ENCODE results near the gene EML4. TPM values are rescaled to one million over a fixed set of nuclear protein-coding genes. Genes with fewer than 3 reads are reported as not detected.
A peak's percentile ranks its signal among the peaks of the same experiment; 100 is the strongest.

The EML4 gene
- total and polyA plus RNA-seq, 2 of the 13 experiments (the other 11 are each of a cell fraction or from before 2014, with no cell fraction given), result 243 to 476 TPM

GRCh38 chr2:42342795-42343241 is 173.7 kb downstream of the EML4 start (continued):
- TF ChIP-seq FUBP1 (CRISPR knock-in tag; IDR thresholded peaks at IDR 0.05; ENCODE audit: borderline replicate concordance), result no peak
- TF ChIP-seq FIP1L1 (IDR thresholded peaks at IDR 0.05; ENCODE audit: borderline replicate concordance, insufficient read depth, low read depth, low read length), result peak; percentile 76; the same call in 1 of the 2 replicates
- TF ChIP-seq YY1 (IDR thresholded peaks at IDR 0.05; ENCODE audit: insufficient read depth, insufficient replicate concordance, low read depth, low read length), result no peak
- no peak for TF ChIP-seq ATF3 (CRISPR knock-in tag; IDR thresholded peaks at IDR 0.05)
- TF ChIP-seq SNAPC2 (CRISPR knock-in tag; IDR thresholded peaks at IDR 0.05), result no peak
- no peak for TF ChIP-seq ZIK1 (CRISPR knock-in tag; IDR thresholded peaks at IDR 0.05; ENCODE audit: borderline replicate concordance, low read depth)
- TF ChIP-seq TRAFD1 (CRISPR knock-in tag; IDR thresholded peaks at IDR 0.05; ENCODE audit: borderline replicate concordance), result no peak
- TF ChIP-seq ZNF549 (CRISPR knock-in tag; IDR thresholded peaks at IDR 0.05), result no peak
- 0 out of 2 replicates have a peak, but pooled peaks have one; percentile 69 for TF ChIP-seq PRMT3 (CRISPR knock-in tag; IDR thresholded peaks at IDR 0.05; ENCODE audit: borderline replicate concordance, low read depth)
- TF ChIP-seq SKI (IDR thresholded peaks at IDR 0.05; ENCODE audit: partially characterized antibody), result no peak
- TF ChIP-seq RAD51 (IDR thresholded peaks at IDR 0.05; ENCODE audit: borderline replicate concordance), result no peak
- no peak for TF ChIP-seq ZNF430 (CRISPR knock-in tag; IDR thresholded peaks at IDR 0.05)
- TF ChIP-seq ZNF572 (CRISPR knock-in tag; IDR thresholded peaks at IDR 0.05), result no peak
- TF ChIP-seq ZNF350 (CRISPR knock-in tag; IDR thresholded peaks at IDR 0.05; ENCODE audit: borderline replicate concordance, low read depth), result 0 out of 2 replicates have a peak, but pooled peaks have one; percentile 19
- no peak for TF ChIP-seq ETV5 (CRISPR knock-in tag; IDR thresholded peaks at IDR 0.05; ENCODE audit: borderline replicate concordance)
- TF ChIP-seq ZNF580 (CRISPR knock-in tag; IDR thresholded peaks at IDR 0.05; ENCODE audit: borderline replicate concordance, low read depth), result no peak
- no peak for TF ChIP-seq DR1 (CRISPR knock-in tag; IDR thresholded peaks at IDR 0.05)
- no peak for TF ChIP-seq NFE2 (CRISPR knock-in tag; IDR thresholded peaks at IDR 0.05)
- no peak for TF ChIP-seq TCF12 (IDR thresholded peaks at IDR 0.05)
- no peak for TF ChIP-seq TCF12 (CRISPR knock-in tag; IDR thresholded peaks at IDR 0.05)
- TF ChIP-seq RFX5 (IDR thresholded peaks at IDR 0.05; ENCODE audit: low read depth, low read length), result no peak
- no peak for TF ChIP-seq SALL2 (CRISPR knock-in tag; IDR thresholded peaks at IDR 0.05)
- TF ChIP-seq ZBTB25 (CRISPR knock-in tag; IDR thresholded peaks at IDR 0.05), result no peak
- no peak for TF ChIP-seq ZNF773 (CRISPR knock-in tag; IDR thresholded peaks at IDR 0.05; ENCODE audit: borderline replicate concordance)
- no peak for TF ChIP-seq SNAPC5 (CRISPR knock-in tag; IDR thresholded peaks at IDR 0.05; ENCODE audit: borderline replicate concordance)
- no peak for TF ChIP-seq ZNF616 (CRISPR knock-in tag; IDR thresholded peaks at IDR 0.05; ENCODE audit: low read depth)
- no peak for TF ChIP-seq SMAD9 (CRISPR knock-in tag; IDR thresholded peaks at IDR 0.05)

Data from HepG2 (cell line).